Progenitor cell of endocrine pancreas (in vitro differentiated cells): ENCODE results near the gene ELAVL2. TPM values are rescaled to one million over a fixed set of nuclear protein-coding genes. Genes with fewer than 3 reads are reported as not detected.

ENCODE experiments used
- DNase-seq: peaks from one replicate; pipeline ENCODE4 v3.0.0; 2021; ENCODE audit warnings: low spot score; ENCODE audit not compliant: unreplicated experiment
- H3K27ac Mint-ChIP-seq: 2 replicates; pipeline ENCODE4 v1.8.0; 2021; ENCODE audit warnings: mild to moderate bottlenecking, moderate library complexity, mixed read lengths
- H3K27me3 Mint-ChIP-seq: 2 replicates; pipeline ENCODE4 v1.8.0; 2021; ENCODE audit warnings: mixed read lengths
- H3K36me3 Mint-ChIP-seq: 2 replicates; pipeline ENCODE4 v1.8.0; 2022; ENCODE audit warnings: mixed read lengths; ENCODE audit not compliant: insufficient read depth
- H3K4me1 Mint-ChIP-seq: 2 replicates; pipeline ENCODE4 v1.8.0; 2021; ENCODE audit warnings: low read depth, mixed read lengths
- H3K4me3 Mint-ChIP-seq: 2 replicates; pipeline ENCODE4 v1.8.0; 2021; ENCODE audit warnings: low read depth, mild to moderate bottlenecking, moderate library complexity, mixed read lengths
- H3K9me3 Mint-ChIP-seq: 2 replicates; pipeline ENCODE4 v1.8.0; 2021; ENCODE audit warnings: low read depth, mixed read lengths
- CTCF ChIP-seq: fragments of 200-600 bp; sonication (generic); IDR thresholded peaks from one replicate; pipeline ENCODE4 v1.5.0; 2021; ENCODE audit warnings: antibody characterized with exemption, mild to moderate bottlenecking; ENCODE audit not compliant: unreplicated experiment
- total RNA-seq: library from RNA; stranded (reverse); gene quantifications from 2 replicates; pipeline ENCODE4 v1.2.1, GENCODE V29; 2021

The ELAVL2 gene
- total RNA-seq, 1 donor from 2014 or later, result 1.7 TPM

DNA sequence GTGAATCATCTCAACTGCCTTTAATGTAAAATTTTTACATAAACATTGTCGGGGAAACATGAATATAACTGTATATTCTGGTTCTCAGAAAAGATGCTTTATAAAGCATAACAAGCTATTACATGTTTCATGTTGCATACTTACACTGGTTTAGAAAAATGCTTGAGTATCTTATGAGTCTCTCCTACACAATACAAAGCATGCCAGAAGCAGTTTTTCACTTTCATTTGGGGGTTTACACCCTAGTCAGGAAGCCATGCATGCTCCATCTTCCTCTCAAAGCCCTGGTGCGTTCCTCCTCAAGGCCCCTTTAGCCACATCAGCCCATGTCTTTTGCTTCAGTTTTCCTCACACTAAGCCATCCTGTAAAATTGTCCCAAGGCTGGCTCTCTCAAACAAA, 22.8 kb downstream of the ELAVL2 start:
- no peaks in the 10 kb centered on the region for H3K9me3 Mint-ChIP-seq
- no peak overlapping the region for H3K27ac Mint-ChIP-seq
- DNase-seq, result no peak
- H3K36me3 Mint-ChIP-seq, result no peaks in the 10 kb centered on the region
- TF ChIP-seq CTCF, result no peak
- H3K4me3 Mint-ChIP-seq, result no peak overlapping the region
- no peaks in the 10 kb centered on the region for H3K4me1 Mint-ChIP-seq
- no peaks in the 10 kb centered on the region for H3K27me3 Mint-ChIP-seq

- Mint-ChIP-seq H3K4me1 (no peaks in the 10 kb centered on the region), H3K27me3 (no peaks in the 10 kb centered on the region), H3K4me3 (no peak overlapping the region), H3K27ac (no peak overlapping the region), H3K9me3 (no peaks in the 10 kb centered on the region), H3K36me3 (no peaks in the 10 kb centered on the region)
- DNase-seq, result no peak
- no peak for TF ChIP-seq CTCF
Measured at GRCh38 chr9:23801523-23801922, 24.5 kb downstream of the ELAVL2 start.

- no peaks in the 10 kb centered on the region for H3K27me3 Mint-ChIP-seq
Measured at GRCh38 chr9:23799521-23799920, 26.5 kb downstream of the ELAVL2 start.

GRCh38 chr9:23798325-23798724, 27.7 kb downstream of the ELAVL2 start:
- Mint-ChIP-seq H3K36me3 (no peaks in the 10 kb centered on the region), H3K9me3 (no peaks in the 10 kb centered on the region), H3K4me1 (no peaks in the 10 kb centered on the region), H3K27me3 (no peaks in the 10 kb centered on the region), H3K4me3 (no peak overlapping the region), H3K27ac (no peak overlapping the region)
- no peak for DNase-seq
- no peak for TF ChIP-seq CTCF

More at GRCh38 chr9:23799521-23799920, 26.5 kb downstream of the ELAVL2 start:
- Mint-ChIP-seq H3K36me3 (no peaks in the 10 kb centered on the region), H3K4me1 (no peaks in the 10 kb centered on the region), H3K9me3 (no peaks in the 10 kb centered on the region), H3K4me3 (no peak overlapping the region), H3K27ac (peak overlapping the region; percentile 6)
- TF ChIP-seq CTCF, result no peak
- no peak for DNase-seq

DNA sequence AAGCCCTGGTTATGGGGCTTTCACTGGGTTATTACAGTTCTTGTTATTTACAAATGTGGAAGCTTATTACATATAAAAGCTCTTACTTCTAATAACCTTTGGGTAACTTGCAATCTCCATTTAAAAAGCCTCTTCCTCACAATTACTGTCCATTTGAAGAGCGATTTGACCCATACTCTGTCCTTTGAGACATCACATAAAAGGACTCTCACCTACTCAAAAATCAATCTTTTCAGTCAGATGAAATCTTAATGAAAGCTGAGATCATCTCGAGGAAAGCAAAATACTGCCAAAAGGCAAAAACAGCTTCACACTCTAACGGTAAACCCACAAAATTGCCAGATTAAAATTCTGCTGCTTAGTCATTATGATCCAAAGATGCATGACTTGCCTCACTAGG, 29.8 kb downstream of the ELAVL2 start:
- Mint-ChIP-seq H3K36me3 (no peaks in the 10 kb centered on the region), H3K27ac (no peak overlapping the region), H3K27me3 (no peaks in the 10 kb centered on the region), H3K4me3 (no peak overlapping the region), H3K4me1 (no peaks in the 10 kb centered on the region), H3K9me3 (no peaks in the 10 kb centered on the region)
- DNase-seq, result no peak
- TF ChIP-seq CTCF, result no peak
